ENCODE measurements around the gene MNAT1.

MNAT1 gene

DNA sequence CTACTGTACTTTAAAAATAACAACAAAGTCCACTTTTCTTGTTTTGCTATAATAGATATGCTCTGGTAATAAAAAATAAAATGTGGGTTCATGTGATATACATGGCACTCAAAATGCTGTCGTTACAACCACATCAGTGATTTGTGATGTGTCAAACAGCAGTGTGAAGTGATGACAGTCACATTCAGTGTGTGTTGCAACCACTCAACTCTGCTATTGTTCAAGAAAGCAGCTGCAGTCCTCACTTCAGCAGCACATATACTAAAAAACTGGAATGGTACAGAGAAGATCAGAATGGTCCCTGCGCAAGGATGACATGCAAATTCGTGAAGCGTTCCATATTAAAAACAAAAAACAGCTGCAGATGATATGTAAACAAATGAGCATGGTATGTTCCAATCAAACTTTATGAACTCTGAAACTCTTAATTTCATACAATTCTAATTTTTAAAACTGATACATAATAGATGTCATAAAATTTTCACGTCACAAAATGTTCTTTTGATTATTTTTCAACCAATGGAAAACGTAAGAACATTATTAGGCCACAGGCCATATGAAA is 239.6 kb downstream of the MNAT1 start:
- TF ChIP-seq CTCF (IDR thresholded peaks at IDR 0.05; ENCODE audit: extremely low read depth, missing control alignments): no peak
- DNase-seq (ENCODE audit: low spot score): no peak

GRCh38 chr14:60975551-60975950 is 241.0 kb downstream of the MNAT1 start:
- DNase-seq (ENCODE audit: low spot score): no peak
- no peak for TF ChIP-seq CTCF (IDR thresholded peaks at IDR 0.05; ENCODE audit: extremely low read depth, missing control alignments)

- DNase-seq (ENCODE audit: low spot score): no peak
- TF ChIP-seq CTCF (IDR thresholded peaks at IDR 0.05; ENCODE audit: extremely low read depth, missing control alignments): no peak
Observed at GRCh38 chr14:60977847-60978246, 243.3 kb downstream of the MNAT1 start.

- TF ChIP-seq CTCF (IDR thresholded peaks at IDR 0.05; ENCODE audit: extremely low read depth, missing control alignments): no peak
- peak; percentile 88 for DNase-seq (ENCODE audit: low spot score)
Observed at GRCh38 chr14:60980811-60981632, 246.5 kb downstream of the MNAT1 start, which contains the start of the genes SLC38A6 and TRMT5. Gene SLC38A6, plus strand, starts transcription at chr14:60981245. Its CDS starts 33 bp downstream, at chr14:60981278. Gene TRMT5, minus strand, starts transcription at chr14:60981079. Its CDS starts 106 bp downstream, at chr14:60980973.

- no peak for TF ChIP-seq CTCF (IDR thresholded peaks at IDR 0.05; ENCODE audit: extremely low read depth, missing control alignments)
- peak; percentile 14 for DNase-seq (ENCODE audit: low spot score)
Observed at GRCh38 chr14:60981633-60982455, 247.3 kb downstream of the MNAT1 start.

DNA sequence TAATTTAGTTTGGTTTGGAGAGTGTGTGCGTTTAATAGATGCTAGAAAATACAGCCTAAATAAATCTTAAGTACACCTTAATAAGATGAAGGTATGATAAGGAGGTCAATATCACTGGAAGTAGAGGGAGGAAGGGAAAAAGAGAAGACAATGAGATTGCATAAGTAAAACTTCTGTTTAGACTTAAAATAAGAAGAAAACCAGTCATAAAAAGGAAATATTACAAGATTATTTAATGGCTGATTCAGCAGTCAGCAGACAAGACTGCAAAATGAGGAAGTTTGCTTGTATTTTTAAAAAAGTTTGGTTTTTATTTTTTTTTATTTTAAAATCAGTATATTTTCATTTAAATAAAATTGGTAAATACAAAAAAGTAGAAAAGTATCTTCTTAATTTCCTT is 249.6 kb downstream of the MNAT1 start:
- TF ChIP-seq CTCF (IDR thresholded peaks at IDR 0.05; ENCODE audit: extremely low read depth, missing control alignments): no peak
- no peak for DNase-seq (ENCODE audit: low spot score)
